C4-2B (cell line): ENCODE measurements around the gene CASZ1.

Experiments used
- CTCF ChIP-seq: fragments of 450-650 bp; conservative IDR thresholded peaks from 2 replicates; pipeline ENCODE4 v1.5.1; 2017; ENCODE audit warnings: mild to moderate bottlenecking
- ZFX ChIP-seq: fragments of 450-650 bp; IDR thresholded peaks from 2 replicates; pipeline ENCODE4 v1.6.1; 2017

- TF ChIP-seq CTCF (no peak), ZFX (no peak)
Observed at GRCh38 chr1:10778640-10779039, 17.8 kb downstream of the CASZ1 start.
